ENCODE data around the gene ABLIM1. TPM values are rescaled to one million over a fixed set of nuclear protein-coding genes. Genes with fewer than 3 reads are reported as not detected.

Gene ABLIM1
- total RNA-seq, 2 experiments from 2014 or later: 119 to 128 TPM

DNA sequence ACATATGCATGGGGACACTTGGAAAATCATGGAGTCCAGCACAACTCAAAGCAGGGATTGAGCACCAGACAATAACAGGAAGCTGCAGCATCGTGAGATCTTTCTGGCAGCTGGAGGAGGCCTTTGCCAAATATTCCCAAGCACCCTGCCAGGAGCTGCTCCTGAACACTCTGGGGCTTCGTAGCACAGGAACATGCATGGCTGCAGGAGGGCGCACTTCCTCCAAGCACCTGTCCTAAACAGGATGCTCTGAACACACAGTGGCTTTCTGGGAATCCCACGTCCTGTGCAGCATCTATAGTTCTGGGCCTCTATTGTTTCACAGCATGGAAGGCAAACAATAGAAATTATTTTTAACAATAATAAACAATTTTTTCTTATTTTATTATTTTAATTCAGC lies 4.1 kb downstream of the ABLIM1 start:
- H3K9me3 Mint-ChIP-seq: no peaks in the 10 kb centered on the region
- CTCF ChIA-PET: no interaction called here
- no peak for DNase-seq
- intact Hi-C loops (cut with micrococcal nuclease): no loop called here
- peaks cover 3% of the 10 kb centered on the region for H3K27me3 Mint-ChIP-seq
- H3K27ac Mint-ChIP-seq: no peak overlapping the region
- POLR2A ChIA-PET: no interaction called here
- no peaks in the 10 kb centered on the region for H3K4me1 Mint-ChIP-seq (ENCODE audit: low read depth)
- no peak overlapping the region for H3K4me3 Mint-ChIP-seq
- no peaks in the 10 kb centered on the region for H3K36me3 Mint-ChIP-seq

DNA sequence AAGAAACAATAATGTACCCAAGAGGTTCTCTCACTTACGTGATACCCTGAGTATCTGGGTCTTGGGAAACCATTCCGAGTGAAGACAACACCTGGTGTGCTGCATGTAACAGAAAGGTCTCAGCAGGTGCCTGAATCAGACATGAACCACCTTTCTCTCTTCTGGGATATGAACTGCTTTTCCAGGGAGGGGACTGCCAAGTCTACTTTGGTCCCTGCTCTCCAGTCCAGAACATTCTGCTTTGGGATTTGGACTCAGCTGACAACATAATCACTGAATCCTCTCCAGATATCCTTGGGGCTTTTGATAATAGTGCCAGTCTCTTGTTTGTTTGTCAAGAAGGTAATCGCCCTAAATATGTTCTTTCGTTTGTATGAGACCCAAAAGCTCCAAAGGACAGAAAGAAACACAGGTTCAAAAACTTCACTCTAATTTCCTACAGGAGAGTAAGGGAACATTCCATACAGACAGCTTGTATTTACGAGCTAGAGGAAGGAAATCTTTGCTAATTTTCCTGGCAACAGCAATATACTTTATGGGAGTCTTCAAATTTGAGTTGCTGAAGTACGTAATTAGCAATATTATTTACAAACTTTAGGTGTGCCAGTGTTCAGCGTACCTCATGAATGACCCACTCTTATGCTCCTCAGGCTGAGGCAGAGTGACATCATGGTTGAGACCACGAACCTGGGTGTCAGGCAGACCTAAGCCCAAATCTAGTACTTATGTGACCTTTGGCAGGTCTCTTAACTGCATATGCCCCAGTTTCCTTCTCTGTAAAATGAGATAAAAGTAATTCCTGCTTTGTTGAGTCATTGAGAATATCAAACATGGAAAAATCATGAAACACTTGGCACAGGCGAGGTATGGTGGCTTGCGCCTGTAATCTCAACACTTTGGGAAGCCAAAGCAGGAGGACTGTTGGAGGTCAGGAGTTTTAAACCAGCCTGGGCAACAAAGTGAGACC lies 5.4 kb downstream of the ABLIM1 start:
- intact Hi-C loops (cut with micrococcal nuclease): no loop called here
- no peaks in the 10 kb centered on the region for H3K36me3 Mint-ChIP-seq
- no peak overlapping the region for H3K4me3 Mint-ChIP-seq
- no peaks in the 10 kb centered on the region for H3K9me3 Mint-ChIP-seq
- H3K4me1 Mint-ChIP-seq (ENCODE audit: low read depth): no peaks in the 10 kb centered on the region
- ChIA-PET POLR2A (no interaction called here), CTCF (no interaction called here)
- H3K27ac Mint-ChIP-seq: no peak overlapping the region
- H3K27me3 Mint-ChIP-seq: no peaks in the 10 kb centered on the region
- DNase-seq: no peak

- H3K36me3 Mint-ChIP-seq: no peaks in the 10 kb centered on the region
- no peaks in the 10 kb centered on the region for H3K9me3 Mint-ChIP-seq
- DNase-seq: no peak
- H3K4me3 Mint-ChIP-seq: no peak overlapping the region
- CTCF ChIA-PET: interaction anchor here (0.7 to 1.0 kb wide), 3 partner anchors 52 to 179 kb away, joined by 3 read pairs; no protein-coding TSS in a partner anchor
- H3K27me3 Mint-ChIP-seq: no peaks in the 10 kb centered on the region
- intact Hi-C loops (cut with micrococcal nuclease): no loop called here
- POLR2A ChIA-PET: interaction anchor here (1.0 kb wide), 1 partner anchor 19 kb away, joined by 3 read pairs; no protein-coding TSS in a partner anchor
- no peak overlapping the region for H3K27ac Mint-ChIP-seq
- no peaks in the 10 kb centered on the region for H3K4me1 Mint-ChIP-seq (ENCODE audit: low read depth)
Measured at GRCh38 chr10:114650831-114651230, 7.2 kb downstream of the ABLIM1 start.

- no peak for DNase-seq
Measured at GRCh38 chr10:114650266-114650665, 7.8 kb downstream of the ABLIM1 start.

DNA sequence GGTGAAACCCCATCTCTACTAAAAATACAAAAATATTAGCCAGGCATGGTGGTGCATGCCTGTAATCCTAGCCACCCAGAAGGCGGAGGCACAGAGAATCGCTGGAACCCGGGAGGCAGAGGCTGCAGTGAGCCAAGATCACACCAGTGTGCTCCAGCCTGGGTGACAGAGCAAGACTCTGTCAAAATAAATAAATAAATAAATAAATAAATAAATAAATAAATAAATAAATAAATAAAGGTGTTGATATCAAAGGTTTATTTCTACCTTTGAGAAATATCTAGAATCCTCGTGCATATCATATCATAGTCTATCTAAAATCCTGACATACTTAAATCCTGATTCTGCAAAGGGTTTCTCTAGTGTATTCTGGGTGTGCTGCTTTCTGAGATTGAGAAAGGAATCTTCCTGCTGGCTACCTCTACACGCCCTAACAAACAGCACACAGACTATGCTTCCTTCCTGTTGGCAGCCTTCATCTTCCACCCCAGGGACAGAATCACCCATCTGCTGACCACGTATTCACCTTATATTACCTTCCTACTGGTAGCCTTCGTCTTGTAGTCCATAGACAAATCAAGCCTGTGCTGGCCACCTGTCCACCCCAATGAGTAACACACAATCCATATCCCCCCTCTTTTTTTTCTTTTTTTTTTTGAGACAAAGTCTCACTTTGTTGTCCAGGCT lies 8.7 kb downstream of the ABLIM1 start:
- POLR2A ChIA-PET: no interaction called here
- CTCF ChIA-PET: no interaction called here
- H3K9me3 Mint-ChIP-seq: no peaks in the 10 kb centered on the region

More at GRCh38 chr10:114650266-114650665, 7.8 kb downstream of the ABLIM1 start:
- Mint-ChIP-seq H3K9me3 (no peaks in the 10 kb centered on the region), H3K36me3 (no peaks in the 10 kb centered on the region), H3K4me1 (ENCODE audit: low read depth) (no peaks in the 10 kb centered on the region), H3K27me3 (no peaks in the 10 kb centered on the region), H3K27ac (no peak overlapping the region), H3K4me3 (no peak overlapping the region)
- intact Hi-C loops (cut with micrococcal nuclease): no loop called here
- ChIA-PET POLR2A (no interaction called here), CTCF (interaction anchor here (0.7 kb wide), 1 partner anchor 63 kb away, joined by 3 read pairs; no protein-coding TSS in a partner anchor)

DNA sequence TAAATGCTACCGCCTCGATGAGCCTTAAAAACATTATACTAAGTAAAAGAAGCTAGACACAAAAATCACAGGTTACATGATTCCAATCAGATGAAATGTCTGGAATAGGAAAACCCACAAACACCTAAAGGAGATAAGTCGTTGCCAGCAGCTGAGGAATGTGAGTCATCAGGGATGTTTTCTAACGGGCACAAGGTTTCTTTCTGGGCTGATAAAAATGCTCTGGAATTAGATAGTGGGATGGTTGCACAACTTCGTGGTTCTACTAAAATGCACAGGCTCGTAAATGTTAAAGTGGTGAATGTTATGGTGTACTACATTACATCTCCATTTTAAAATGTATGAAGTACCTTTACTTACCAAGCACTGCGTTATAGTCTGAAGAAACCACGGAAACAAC lies 9.7 kb downstream of the ABLIM1 start:
- ChIA-PET CTCF (no interaction called here), POLR2A (no interaction called here)
- no peak overlapping the region for H3K27ac Mint-ChIP-seq
- H3K36me3 Mint-ChIP-seq: no peaks in the 10 kb centered on the region
- no peaks in the 10 kb centered on the region for H3K9me3 Mint-ChIP-seq
- no peaks in the 10 kb centered on the region for H3K27me3 Mint-ChIP-seq
- DNase-seq: no peak
- intact Hi-C loops (cut with micrococcal nuclease): no loop called here
- H3K4me3 Mint-ChIP-seq: no peak overlapping the region
- no peaks in the 10 kb centered on the region for H3K4me1 Mint-ChIP-seq (ENCODE audit: low read depth)

More for the DNA sequence above, 8.7 kb downstream of the ABLIM1 start:
- no peak overlapping the region for H3K4me3 Mint-ChIP-seq
- no peaks in the 10 kb centered on the region for H3K36me3 Mint-ChIP-seq
- intact Hi-C loops (cut with micrococcal nuclease): no loop called here
- no peak overlapping the region for H3K27ac Mint-ChIP-seq
- H3K27me3 Mint-ChIP-seq: no peaks in the 10 kb centered on the region
- no peaks in the 10 kb centered on the region for H3K4me1 Mint-ChIP-seq (ENCODE audit: low read depth)
- no peak for DNase-seq

GRCh38 chr10:114647545-114648138 lies 10.4 kb downstream of the ABLIM1 start:
- DNase-seq: no peak
- Mint-ChIP-seq H3K4me3 (no peak overlapping the region), H3K27me3 (no peaks in the 10 kb centered on the region), H3K9me3 (no peaks in the 10 kb centered on the region), H3K36me3 (no peaks in the 10 kb centered on the region), H3K27ac (no peak overlapping the region), H3K4me1 (ENCODE audit: low read depth) (no peaks in the 10 kb centered on the region)
- ChIA-PET POLR2A (no interaction called here), CTCF (no interaction called here)
- intact Hi-C loops (cut with micrococcal nuclease): no loop called here

- POLR2A ChIA-PET: no interaction called here
Measured at GRCh38 chr10:114646426-114646825, 11.6 kb downstream of the ABLIM1 start.

GRCh38 chr10:114645706-114646105 lies 12.4 kb downstream of the ABLIM1 start:
- H3K4me3 Mint-ChIP-seq: no peak overlapping the region
- H3K9me3 Mint-ChIP-seq: no peaks in the 10 kb centered on the region
- H3K27me3 Mint-ChIP-seq: no peaks in the 10 kb centered on the region
- ChIA-PET POLR2A (no interaction called here), CTCF (no interaction called here)
- no peak for DNase-seq
- no peaks in the 10 kb centered on the region for H3K4me1 Mint-ChIP-seq (ENCODE audit: low read depth)
- H3K36me3 Mint-ChIP-seq: no peaks in the 10 kb centered on the region
- no peak overlapping the region for H3K27ac Mint-ChIP-seq
- intact Hi-C loops (cut with micrococcal nuclease): no loop called here

More at GRCh38 chr10:114646426-114646825, 11.6 kb downstream of the ABLIM1 start:
- Mint-ChIP-seq H3K4me3 (no peak overlapping the region), H3K27ac (no peak overlapping the region), H3K4me1 (ENCODE audit: low read depth) (no peaks in the 10 kb centered on the region), H3K36me3 (no peaks in the 10 kb centered on the region), H3K27me3 (no peaks in the 10 kb centered on the region), H3K9me3 (no peaks in the 10 kb centered on the region)
- CTCF ChIA-PET: no interaction called here
- DNase-seq: no peak
- intact Hi-C loops (cut with micrococcal nuclease): no loop called here

DNA sequence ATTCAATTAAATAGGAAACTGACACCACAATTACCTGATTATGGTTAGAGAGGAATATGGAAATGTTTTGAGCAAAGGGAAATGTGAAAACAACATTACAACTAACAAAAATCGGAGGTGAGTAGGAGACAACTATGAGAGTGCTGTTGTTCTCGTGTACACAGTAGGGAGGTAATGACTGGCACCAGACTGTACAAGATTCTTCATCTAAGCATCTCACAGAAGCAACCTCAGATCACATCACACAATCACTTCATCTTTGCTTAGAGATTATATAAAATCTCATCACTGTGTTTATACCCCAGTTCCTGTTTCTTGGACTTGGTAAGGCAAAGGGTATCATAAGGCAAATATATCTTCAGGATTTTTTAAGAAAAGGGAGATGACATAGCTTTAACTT lies 14.9 kb downstream of the ABLIM1 start:
- no peaks in the 10 kb centered on the region for H3K27me3 Mint-ChIP-seq
- H3K4me3 Mint-ChIP-seq: no peak overlapping the region
- CTCF ChIA-PET: no interaction called here
- no peaks in the 10 kb centered on the region for H3K36me3 Mint-ChIP-seq
- POLR2A ChIA-PET: interaction anchor here (0.6 kb wide), 1 partner anchor 421 kb away, joined by 3 read pairs; no protein-coding TSS in a partner anchor
- no peak overlapping the region for H3K27ac Mint-ChIP-seq
- no peak for DNase-seq
- H3K9me3 Mint-ChIP-seq: no peaks in the 10 kb centered on the region
- intact Hi-C loops (cut with micrococcal nuclease): no loop called here
- H3K4me1 Mint-ChIP-seq (ENCODE audit: low read depth): no peaks in the 10 kb centered on the region

DNA sequence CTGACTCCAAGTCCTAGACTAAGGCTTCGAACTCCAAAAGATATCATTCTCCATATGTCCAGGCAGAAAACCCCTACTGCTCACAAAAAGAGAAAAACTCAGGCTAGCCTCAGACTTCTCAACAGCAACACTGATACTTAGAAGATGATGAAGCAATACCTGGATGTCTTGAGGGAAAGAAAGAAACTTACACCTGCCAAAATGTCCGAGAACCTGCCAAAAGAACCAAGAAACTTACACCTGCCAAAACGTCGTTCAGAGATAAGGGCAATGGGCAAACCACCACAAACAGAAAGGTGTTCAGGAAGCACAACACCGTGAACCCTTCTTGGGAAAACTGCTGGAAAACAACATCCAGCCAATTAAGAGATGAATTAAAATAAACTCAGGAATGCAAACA lies 15.3 kb downstream of the ABLIM1 start:
- intact Hi-C loops (cut with micrococcal nuclease): no loop called here
- H3K27me3 Mint-ChIP-seq: no peaks in the 10 kb centered on the region
- no peaks in the 10 kb centered on the region for H3K36me3 Mint-ChIP-seq
- DNase-seq: no peak
- H3K9me3 Mint-ChIP-seq: no peaks in the 10 kb centered on the region
- POLR2A ChIA-PET: interaction anchor here (0.6 kb wide), 1 partner anchor 421 kb away, joined by 3 read pairs; no protein-coding TSS in a partner anchor
- H3K4me1 Mint-ChIP-seq (ENCODE audit: low read depth): no peaks in the 10 kb centered on the region
- no peak overlapping the region for H3K27ac Mint-ChIP-seq
- CTCF ChIA-PET: no interaction called here
- H3K4me3 Mint-ChIP-seq: no peak overlapping the region

- CTCF ChIA-PET: no interaction called here
Measured at GRCh38 chr10:114638821-114639625, 19.1 kb downstream of the ABLIM1 start.

More at GRCh38 chr10:114638821-114639625, 19.1 kb downstream of the ABLIM1 start:
- POLR2A ChIA-PET: no interaction called here
- no peaks in the 10 kb centered on the region for H3K27me3 Mint-ChIP-seq
- H3K9me3 Mint-ChIP-seq: no peaks in the 10 kb centered on the region
- intact Hi-C loops (cut with micrococcal nuclease): no loop called here
- no peaks in the 10 kb centered on the region for H3K36me3 Mint-ChIP-seq
- DNase-seq: no peak
- H3K4me3 Mint-ChIP-seq: no peak overlapping the region
- H3K27ac Mint-ChIP-seq: no peak overlapping the region
- H3K4me1 Mint-ChIP-seq (ENCODE audit: low read depth): no peaks in the 10 kb centered on the region
